Naive B cell (primary cell): Measurements from ENCODE around the gene XRCC2. TPM values are rescaled to one million over a fixed set of nuclear protein-coding genes. Genes with fewer than 3 reads are reported as not detected.
A peak's percentile ranks its signal among the peaks of the same experiment; 100 is the strongest.

Source experiments
- ATAC-seq, 2 donors: fragments of 150-1000 bp; cut with Tn5 transposase; 2 replicates each; pipeline ENCODE4 v1.10.0; 2021; ENCODE audit warnings: low read depth in 2 of 2, mild to moderate bottlenecking in 2 of 2, moderate library complexity in 2 of 2
- DNase-seq: peaks from one replicate; pipeline ENCODE4 v3.0.0; 2022
- H3K27ac Mint-ChIP-seq, 6 donors: one replicate each; pipeline ENCODE4 v1.8.0; 2020 to 2022; ENCODE audit warnings: mild to moderate bottlenecking in 6 of 6, mixed read lengths in 6 of 6, moderate library complexity in 5 of 6, inconsistent platforms in 2 of 6
- H3K27me3 Mint-ChIP-seq, 3 donors: one replicate each; pipeline ENCODE4 v1.8.0; 2021 to 2022; ENCODE audit warnings: mixed read lengths in 3 of 3, mild to moderate bottlenecking in 1 of 3
- H3K36me3 Mint-ChIP-seq, 2 donors: one replicate each; pipeline ENCODE4 v1.8.0; 2020 to 2022; ENCODE audit warnings: mixed read lengths in 2 of 2, inconsistent platforms in 1 of 2, mild to moderate bottlenecking in 1 of 2
- H3K4me1 Mint-ChIP-seq, 3 donors: one replicate each; pipeline ENCODE4 v1.8.0; 2020 to 2022; ENCODE audit warnings: mixed read lengths in 3 of 3, inconsistent platforms in 1 of 3, mild to moderate bottlenecking in 1 of 3, moderate library complexity in 1 of 3
- H3K4me3 Mint-ChIP-seq, 8 donors: one replicate each; pipeline ENCODE4 v1.8.0; 2020 to 2022; ENCODE audit warnings: mild to moderate bottlenecking in 8 of 8, mixed read lengths in 8 of 8, moderate library complexity in 8 of 8, inconsistent platforms in 2 of 8
- H3K9me3 Mint-ChIP-seq, 7 donors: one replicate each; pipeline ENCODE4 v1.8.0; 2020 to 2022; ENCODE audit warnings: mixed read lengths in 7 of 7, mild to moderate bottlenecking in 5 of 7, inconsistent platforms in 2 of 7, moderate library complexity in 1 of 7
- polyA plus RNA-seq, 6 donors: library from polyadenylated mRNA; unstranded; fragments of 300-500 nt; fragmentation: Illumina TruSeq; gene quantifications; one replicate each; pipeline ENCODE4 v1.2.3, GENCODE V29; 2021; ENCODE audit warnings: low read depth in 6 of 6

XRCC2 gene
- polyA plus RNA-seq, 6 donors from 2014 or later = 0.21 to 1.2 (median 0.39) TPM; not detected in 2

DNA sequence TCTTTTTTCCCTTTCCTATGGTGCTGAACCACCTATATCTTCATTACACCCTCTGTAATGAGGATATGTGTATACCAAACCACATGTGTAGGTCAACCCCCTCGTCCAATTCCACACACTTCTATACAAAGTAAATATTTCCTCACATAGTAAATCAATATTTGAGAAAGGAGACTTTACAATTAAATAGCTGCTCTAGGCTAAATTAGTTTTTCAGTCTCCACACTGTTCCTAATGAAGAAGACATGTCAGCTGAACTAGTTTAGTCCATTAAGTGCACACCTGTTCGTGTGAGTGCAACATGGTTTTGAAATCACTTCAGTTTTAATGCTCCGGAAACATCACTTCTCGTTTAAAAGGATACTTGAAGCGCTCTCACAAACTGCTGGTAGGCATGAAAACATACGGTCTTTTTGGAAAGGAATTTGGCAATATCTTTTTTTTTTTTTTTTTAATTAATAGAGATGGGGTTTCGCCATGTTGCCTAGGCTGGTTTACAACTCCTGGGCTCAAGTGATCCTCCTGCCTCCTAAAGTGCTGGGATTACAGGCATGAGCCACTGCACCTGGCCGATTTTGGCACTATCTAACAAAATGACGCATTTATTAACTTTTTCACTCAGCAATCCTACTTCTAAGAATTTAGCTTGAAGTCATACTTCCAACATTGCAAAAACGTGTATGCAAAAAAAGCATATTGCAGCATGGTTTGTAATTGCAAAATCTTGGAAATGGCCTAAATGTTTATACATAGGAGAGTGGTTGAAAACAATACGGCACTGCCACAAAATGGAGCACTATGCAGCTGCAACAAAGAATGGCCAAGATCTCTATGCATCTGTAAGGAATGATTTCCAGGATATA lies 2.1 kb upstream of the XRCC2 start:
- Mint-ChIP-seq H3K9me3 (peaks cover 0 to 2% (median 0%) of the 10 kb centered on the region in 7 donors), H3K27me3 (no peaks in the 10 kb centered on the region), H3K27ac (peak overlapping the region in 5 of 6 donors; percentile 12 to 62 (median 45)), H3K4me1 (peaks cover 10 to 17% (median 17%) of the 10 kb centered on the region in 3 donors), H3K36me3 (no peaks in the 10 kb centered on the region), H3K4me3 (peak overlapping the region in 6 of 8 donors; percentile 31 to 82 (median 68))
- no peak for DNase-seq
- ATAC-seq = no peak

DNA sequence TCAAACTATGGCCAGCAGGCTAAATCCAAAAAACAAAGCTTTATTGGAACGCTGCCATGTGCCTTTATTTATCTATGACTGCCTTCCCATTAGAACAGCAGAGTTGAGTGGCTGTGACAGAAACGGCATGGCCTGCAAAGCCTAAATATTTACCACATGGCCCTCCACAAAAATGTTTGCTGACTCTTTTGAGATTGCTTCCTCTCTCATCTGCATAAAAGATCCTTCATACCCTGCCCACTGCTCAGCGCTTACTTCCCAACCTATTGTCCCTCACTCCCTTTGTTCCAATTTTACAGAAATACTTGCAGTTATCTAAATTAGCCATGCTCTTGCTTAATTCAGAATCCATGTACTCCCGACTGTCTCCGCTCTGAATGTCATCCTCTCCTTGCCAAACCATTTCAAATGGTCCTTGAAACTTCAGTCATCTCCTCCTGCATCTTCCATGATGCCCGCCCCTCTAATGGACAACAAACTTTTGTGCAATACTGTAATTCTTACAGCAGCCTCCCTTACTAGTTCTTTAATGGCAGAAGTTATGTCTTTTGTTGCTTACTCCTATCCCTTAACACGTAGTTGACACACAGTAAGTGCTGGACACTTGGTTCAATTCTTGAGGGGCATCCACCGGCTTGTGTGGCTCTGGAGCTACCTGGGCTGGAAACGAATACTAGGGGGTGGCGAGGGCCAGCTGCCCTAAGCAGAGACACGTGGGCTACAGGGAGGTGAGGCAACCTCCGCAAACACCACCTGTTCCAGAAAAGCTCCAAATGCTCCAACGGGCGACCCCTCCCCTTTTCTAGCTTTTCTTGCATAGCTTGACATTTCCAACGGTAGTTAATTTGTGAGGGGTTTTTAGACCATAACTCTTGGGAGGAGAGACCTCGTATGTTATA lies 832 bp downstream of the XRCC2 start:
- ATAC-seq (no peak), DNase-seq (no peak)
- no peaks in the 10 kb centered on the region for H3K27me3 Mint-ChIP-seq
- H3K4me1 Mint-ChIP-seq = peaks cover 10 to 17% (median 17%) of the 10 kb centered on the region in 3 donors
- H3K36me3 Mint-ChIP-seq = no peaks in the 10 kb centered on the region
- H3K27ac Mint-ChIP-seq = peak overlapping the region in 2 of 6 donors; percentile 48 to 50
- H3K9me3 Mint-ChIP-seq = peaks cover 0 to 2% (median 0%) of the 10 kb centered on the region in 7 donors
- H3K4me3 Mint-ChIP-seq = peak overlapping the region; percentile 86 to 99 (median 96)

DNA sequence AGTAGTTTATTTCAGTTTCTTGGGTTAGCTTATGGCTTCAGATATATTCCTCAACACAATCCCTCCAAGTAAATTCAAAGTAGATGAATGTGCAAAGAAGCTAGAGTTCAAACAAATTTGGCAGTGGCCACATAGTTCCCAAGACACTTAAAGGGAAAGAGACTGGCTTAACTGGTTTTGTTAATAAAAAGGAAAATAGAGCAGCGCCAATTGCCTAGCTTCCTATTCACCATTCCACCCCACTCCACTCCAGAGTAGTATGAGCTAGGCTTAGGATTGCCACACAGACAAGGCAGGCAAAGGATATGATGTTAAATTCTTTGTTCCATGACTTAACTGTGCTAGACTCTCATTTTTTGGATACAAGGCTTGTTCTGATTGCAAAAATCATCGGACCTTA lies 2.0 kb downstream of the XRCC2 start:
- ATAC-seq (no peak), DNase-seq (no peak)
- Mint-ChIP-seq H3K27ac (no peak overlapping the region), H3K27me3 (no peaks in the 10 kb centered on the region), H3K4me1 (peaks cover 10 to 17% (median 17%) of the 10 kb centered on the region in 3 donors), H3K4me3 (peak overlapping the region in 1 of 8 donors; percentile 21), H3K9me3 (peaks cover 0 to 2% (median 0%) of the 10 kb centered on the region in 7 donors), H3K36me3 (no peaks in the 10 kb centered on the region)

DNA sequence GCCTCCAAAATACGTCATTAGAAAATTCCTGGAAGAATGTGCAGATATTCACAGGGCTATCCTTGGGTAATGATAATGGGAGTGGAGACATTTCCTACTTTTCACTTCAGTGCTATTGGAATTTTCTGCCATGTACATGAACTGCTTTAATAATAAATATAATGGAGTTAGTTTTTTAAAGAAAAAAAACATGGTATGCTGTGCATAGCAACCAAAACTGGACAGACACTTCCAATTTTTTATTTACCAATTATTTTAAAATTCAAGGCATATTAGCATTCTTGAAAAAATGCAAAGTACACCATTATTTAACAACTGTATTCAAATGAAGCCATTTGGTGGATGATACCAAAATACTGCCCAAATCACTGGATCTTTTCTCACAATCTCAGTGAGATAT lies 3.3 kb downstream of the XRCC2 start:
- H3K4me1 Mint-ChIP-seq = peaks cover 10 to 17% (median 16%) of the 10 kb centered on the region in 3 donors
- DNase-seq = no peak
- H3K4me3 Mint-ChIP-seq = no peak overlapping the region
- ATAC-seq = no peak
- H3K27me3 Mint-ChIP-seq = no peaks in the 10 kb centered on the region
- H3K27ac Mint-ChIP-seq = no peak overlapping the region
- H3K9me3 Mint-ChIP-seq = no peaks in the 10 kb centered on the region
- no peaks in the 10 kb centered on the region for H3K36me3 Mint-ChIP-seq

DNA sequence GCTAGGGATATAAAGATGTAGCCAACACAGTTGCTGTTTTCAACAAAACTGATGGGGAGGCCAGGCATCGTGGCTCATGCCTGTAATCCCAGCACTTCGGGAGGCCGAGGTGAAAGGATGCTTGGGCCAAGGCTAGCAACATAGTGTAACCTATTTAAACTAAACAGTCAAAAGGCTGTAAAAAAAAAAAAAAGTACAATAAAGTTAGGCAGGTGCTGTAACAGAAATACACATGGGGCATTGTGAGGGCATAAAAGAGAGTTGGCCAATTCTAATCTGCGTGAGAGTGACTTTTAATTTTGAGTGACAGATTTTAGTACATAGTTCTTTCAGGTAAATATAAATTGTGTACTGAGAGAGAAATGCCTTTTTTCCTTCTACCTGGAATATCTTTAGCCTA lies 6.2 kb downstream of the XRCC2 start:
- peaks cover 0 to under 1% (median under 1%) of the 10 kb centered on the region in 3 donors for H3K4me1 Mint-ChIP-seq
- H3K4me3 Mint-ChIP-seq = no peak overlapping the region
- no peaks in the 10 kb centered on the region for H3K9me3 Mint-ChIP-seq
- H3K27ac Mint-ChIP-seq = no peak overlapping the region
- ATAC-seq (no peak), DNase-seq (no peak)
- H3K36me3 Mint-ChIP-seq = no peaks in the 10 kb centered on the region
- H3K27me3 Mint-ChIP-seq = no peaks in the 10 kb centered on the region

DNA sequence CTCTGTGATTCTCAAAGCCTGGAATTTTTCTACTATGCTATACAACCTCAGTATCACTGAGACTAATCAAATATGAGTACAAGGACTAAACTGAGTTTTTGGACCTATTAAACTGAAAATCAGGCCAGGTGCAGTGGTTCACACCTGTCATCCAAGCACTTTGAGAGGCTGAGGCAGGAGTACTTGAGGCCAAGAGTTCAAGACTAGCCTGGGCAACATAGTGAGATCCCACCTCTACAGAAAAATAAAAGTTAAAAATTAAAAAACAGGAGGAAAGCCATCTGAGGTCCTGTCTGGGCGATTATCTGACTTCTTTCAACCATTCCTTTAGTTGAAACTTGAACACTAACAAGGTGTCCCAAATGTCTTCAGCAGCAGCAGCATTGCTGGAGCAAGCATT lies 7.0 kb downstream of the XRCC2 start:
- Mint-ChIP-seq H3K36me3 (no peaks in the 10 kb centered on the region), H3K27ac (no peak overlapping the region), H3K9me3 (no peaks in the 10 kb centered on the region), H3K27me3 (no peaks in the 10 kb centered on the region), H3K4me1 (no peaks in the 10 kb centered on the region), H3K4me3 (no peak overlapping the region)
- ATAC-seq (no peak), DNase-seq (no peak)

DNA sequence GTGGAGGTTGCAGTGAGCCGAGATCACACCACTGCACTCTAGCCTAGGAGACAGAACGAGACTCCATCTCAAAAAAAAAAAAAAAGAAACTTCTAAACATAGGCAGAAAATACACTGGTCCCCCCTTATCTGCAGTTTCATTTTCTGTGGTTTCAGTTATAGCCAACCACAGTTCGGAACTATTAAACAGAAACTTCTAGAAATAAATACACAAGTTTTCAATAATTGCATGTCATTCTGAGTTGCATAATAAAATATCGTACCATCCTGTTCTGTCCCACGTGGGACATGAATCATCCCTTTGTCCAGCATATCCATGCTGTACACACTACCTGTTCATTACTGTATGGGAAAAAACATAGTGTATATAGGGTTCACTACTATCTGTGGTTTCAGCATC lies 8.0 kb downstream of the XRCC2 start:
- no peaks in the 10 kb centered on the region for H3K36me3 Mint-ChIP-seq
- H3K27me3 Mint-ChIP-seq = no peaks in the 10 kb centered on the region
- no peak overlapping the region for H3K27ac Mint-ChIP-seq
- DNase-seq (no peak), ATAC-seq (no peak)
- no peak overlapping the region for H3K4me3 Mint-ChIP-seq
- no peaks in the 10 kb centered on the region for H3K4me1 Mint-ChIP-seq
- H3K9me3 Mint-ChIP-seq = no peaks in the 10 kb centered on the region

DNA sequence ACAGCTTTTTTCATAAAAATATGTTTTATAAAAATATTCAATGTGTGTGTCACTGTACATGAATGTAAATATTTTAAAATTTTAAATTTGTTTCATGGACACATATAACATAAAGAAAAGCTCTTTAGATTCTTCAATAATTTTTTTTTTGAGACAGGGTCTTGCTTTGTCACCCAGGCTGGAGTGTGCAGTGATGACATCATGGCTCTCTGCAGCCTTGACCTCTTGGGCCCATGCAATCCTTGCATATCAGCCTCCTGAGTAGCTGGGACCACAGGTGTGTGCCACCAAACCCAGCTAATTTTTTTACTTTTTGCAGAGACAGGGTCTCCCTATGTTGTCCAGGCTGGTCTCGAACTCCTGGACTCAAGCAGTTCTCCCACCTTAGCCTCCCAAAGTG lies 9.9 kb downstream of the XRCC2 start:
- no peaks in the 10 kb centered on the region for H3K27me3 Mint-ChIP-seq
- no peak for ATAC-seq
- no peaks in the 10 kb centered on the region for H3K9me3 Mint-ChIP-seq
- H3K27ac Mint-ChIP-seq = no peak overlapping the region
- no peak overlapping the region for H3K4me3 Mint-ChIP-seq
- DNase-seq = no peak
- H3K36me3 Mint-ChIP-seq = no peaks in the 10 kb centered on the region
- H3K4me1 Mint-ChIP-seq = no peaks in the 10 kb centered on the region

DNA sequence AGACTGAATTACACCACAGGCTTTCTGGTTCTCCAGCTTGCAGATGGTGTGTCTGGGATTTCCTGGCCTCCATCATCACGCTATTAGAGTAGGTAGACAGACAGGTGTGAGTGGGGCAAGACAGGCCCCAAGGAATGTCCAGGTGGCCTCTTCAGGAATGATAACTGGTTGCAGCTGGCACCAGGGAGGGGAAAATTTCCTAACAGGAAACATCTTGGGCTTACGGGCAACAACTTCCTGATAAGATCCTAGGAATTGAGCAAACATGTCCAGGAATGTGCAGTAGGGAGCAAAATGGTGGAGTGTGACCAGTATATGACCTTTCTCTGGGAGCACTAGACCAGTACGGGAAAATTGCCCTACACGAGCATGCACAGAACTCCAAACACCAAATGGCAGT lies 11.3 kb downstream of the XRCC2 start:
- no peaks in the 10 kb centered on the region for H3K36me3 Mint-ChIP-seq
- H3K27me3 Mint-ChIP-seq = no peaks in the 10 kb centered on the region

DNA sequence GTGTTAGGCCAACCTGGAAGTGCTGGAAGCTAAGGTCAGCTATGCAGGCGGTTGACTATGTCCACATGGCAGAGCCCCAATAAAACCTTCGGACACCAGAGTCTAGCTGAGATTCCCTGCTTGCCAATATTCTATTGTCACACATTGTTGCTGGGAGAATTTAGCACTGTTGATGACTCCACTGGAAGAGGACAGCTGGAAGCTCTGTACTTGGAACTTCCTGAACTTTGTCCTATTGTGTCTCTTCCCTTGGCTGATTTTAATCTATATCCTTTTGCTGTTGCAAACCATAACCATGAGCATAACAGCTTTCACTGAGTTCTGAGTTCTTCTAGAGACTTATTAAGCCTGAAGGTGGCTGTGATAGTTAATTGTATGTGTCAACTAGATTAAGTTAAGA lies 12.0 kb downstream of the XRCC2 start:
- no peak overlapping the region for H3K4me3 Mint-ChIP-seq
- no peaks in the 10 kb centered on the region for H3K4me1 Mint-ChIP-seq
- DNase-seq = no peak
- no peak overlapping the region for H3K27ac Mint-ChIP-seq
- no peaks in the 10 kb centered on the region for H3K36me3 Mint-ChIP-seq
- no peaks in the 10 kb centered on the region for H3K27me3 Mint-ChIP-seq
- ATAC-seq = no peak
- H3K9me3 Mint-ChIP-seq = no peaks in the 10 kb centered on the region

More for the DNA sequence above, 11.3 kb downstream of the XRCC2 start:
- DNase-seq (no peak), ATAC-seq (no peak)
- H3K4me3 Mint-ChIP-seq = peak overlapping the region in 1 of 8 donors; percentile 42
- H3K4me1 Mint-ChIP-seq = no peaks in the 10 kb centered on the region
- no peak overlapping the region for H3K27ac Mint-ChIP-seq
- H3K9me3 Mint-ChIP-seq = no peaks in the 10 kb centered on the region

DNA sequence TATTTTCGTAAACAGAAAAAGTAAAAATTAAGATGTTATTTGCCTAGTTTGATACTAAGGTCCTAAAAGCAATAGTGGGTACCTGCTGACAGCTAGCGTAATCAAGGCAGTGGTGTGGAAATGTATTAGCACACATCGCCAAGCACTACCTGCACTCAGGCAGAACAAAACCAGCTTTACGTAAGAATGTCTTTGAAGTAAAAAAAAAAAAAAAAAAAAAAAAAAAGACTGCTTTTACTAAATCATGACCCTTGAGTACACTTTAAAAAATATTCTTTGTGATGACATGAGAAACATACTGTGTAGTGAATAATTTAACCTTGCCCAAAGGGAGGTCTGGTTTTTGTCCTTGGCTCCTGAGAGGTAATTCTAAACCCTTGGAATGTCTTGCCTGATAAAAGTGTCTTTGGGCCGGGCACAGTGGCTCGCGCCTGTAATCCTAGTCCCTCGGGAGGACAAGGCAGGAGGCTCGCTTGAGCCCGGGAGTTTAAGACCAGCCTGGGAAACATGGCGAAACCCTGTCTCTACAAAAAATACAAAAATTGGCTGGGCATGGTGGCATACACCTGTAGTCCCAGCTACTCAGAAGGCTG lies 12.7 kb downstream of the XRCC2 start:
- Mint-ChIP-seq H3K36me3 (no peaks in the 10 kb centered on the region), H3K27ac (no peak overlapping the region), H3K9me3 (no peaks in the 10 kb centered on the region), H3K27me3 (no peaks in the 10 kb centered on the region), H3K4me3 (no peak overlapping the region), H3K4me1 (no peaks in the 10 kb centered on the region)
- ATAC-seq (peak; percentile 41 to 52), DNase-seq (no peak)

DNA sequence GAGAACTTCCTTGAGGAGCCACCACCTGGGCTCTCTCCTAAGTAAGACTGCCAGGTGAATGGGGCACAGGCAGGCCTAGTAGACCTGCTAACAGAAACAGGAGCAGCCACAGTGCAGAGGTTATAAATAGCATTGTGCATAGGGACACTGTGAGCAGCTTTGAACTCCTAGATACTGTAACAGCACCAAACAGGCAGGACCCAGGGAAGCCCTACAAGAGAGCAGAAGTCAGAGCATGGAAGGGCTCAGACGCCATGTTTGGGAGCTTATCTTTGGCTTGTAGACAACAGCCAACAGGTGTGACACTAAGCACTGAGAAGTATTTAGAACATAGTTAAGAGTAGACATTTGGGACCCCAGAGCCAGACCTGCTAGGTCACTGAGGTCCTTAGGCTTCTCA lies 14.5 kb downstream of the XRCC2 start:
- H3K27ac Mint-ChIP-seq = no peak overlapping the region

DNA sequence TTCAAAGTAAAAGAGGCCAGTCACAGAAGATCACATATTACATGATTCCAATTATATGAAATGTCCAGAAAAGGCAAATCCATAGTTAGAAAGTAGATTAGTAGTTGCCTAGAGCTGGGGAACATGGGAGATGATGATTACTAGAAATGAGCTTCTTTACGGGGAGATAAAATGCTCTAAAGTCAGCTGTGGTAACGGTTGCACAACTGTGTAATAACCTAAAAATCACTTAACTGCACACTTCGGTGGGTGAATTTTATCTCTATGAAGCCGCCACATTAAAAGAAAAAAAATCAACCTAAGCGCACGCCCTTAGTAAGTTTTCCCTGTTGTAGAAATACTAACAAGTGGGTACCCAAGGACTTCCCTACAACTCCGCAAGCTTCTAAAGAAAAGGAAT lies 15.9 kb downstream of the XRCC2 start:
- ATAC-seq (no peak), DNase-seq (no peak)
- Mint-ChIP-seq H3K4me1 (no peaks in the 10 kb centered on the region), H3K27ac (no peak overlapping the region), H3K27me3 (no peaks in the 10 kb centered on the region), H3K9me3 (no peaks in the 10 kb centered on the region), H3K4me3 (no peak overlapping the region), H3K36me3 (no peaks in the 10 kb centered on the region)

More for the DNA sequence above, 14.5 kb downstream of the XRCC2 start:
- H3K27me3 Mint-ChIP-seq = no peaks in the 10 kb centered on the region
- ATAC-seq (no peak), DNase-seq (no peak)
- no peaks in the 10 kb centered on the region for H3K9me3 Mint-ChIP-seq
- no peaks in the 10 kb centered on the region for H3K36me3 Mint-ChIP-seq
- H3K4me3 Mint-ChIP-seq = no peak overlapping the region
- H3K4me1 Mint-ChIP-seq = no peaks in the 10 kb centered on the region
